Peyer's patch (tissue), 4 donors: Measurements from ENCODE around the gene PLA2G12A. TPM values are rescaled to one million over a fixed set of nuclear protein-coding genes. Genes with fewer than 3 reads are reported as not detected.

Source experiments
- DNase-seq, 3 donors: peaks; one replicate each; pipeline ENCODE4 v3.0.0-alpha.2; 2017 to 2019
- H3K27ac ChIP-seq, 4 donors: fragments of 200-600 bp; sonication (generic); one replicate each; pipeline ENCODE4 v1.5.1; 2016 to 2019
- H3K27me3 ChIP-seq, 2 donors: fragments of 200-600 bp; sonication (generic); one replicate each; pipeline ENCODE4 v1.5.1; 2019
- H3K36me3 ChIP-seq, 3 donors: fragments of 200-600 bp; sonication (generic); one replicate each; pipeline ENCODE4 v1.5.1; 2016 to 2019
- H3K4me1 ChIP-seq, 4 donors: fragments of 200-600 bp; sonication (generic); one replicate each; pipeline ENCODE4 v1.5.1; 2016 to 2019
- H3K4me3 ChIP-seq, 4 donors: fragments of 200-600 bp; sonication (generic); 1 replicate in 3 of 4; 2 replicates in 1 of 4; pipeline ENCODE4 v1.5.1; 2016 to 2019; ENCODE audit warnings: mild to moderate bottlenecking in 1 of 4
- H3K9me3 ChIP-seq, 4 donors: fragments of 200-600 bp; sonication (generic); one replicate each; pipeline ENCODE4 v1.5.1; 2016 to 2019; ENCODE audit warnings: mild to moderate bottlenecking in 1 of 4
- CTCF ChIP-seq, 6 experiments: fragments of 450-650 bp in 4 of 6; fragments of 200-600 bp in 2 of 6; sonication (generic) in 1 of 6; IDR thresholded peaks; one replicate each; pipeline ENCODE4 v1.5.1; 2017 to 2019; ENCODE audit warnings: antibody characterized with exemption in 6 of 6, mild to moderate bottlenecking in 3 of 6, moderate library complexity in 1 of 6
- POLR2A ChIP-seq, 2 donors: fragments of 450-650 bp; IDR thresholded peaks; one replicate each; pipeline ENCODE4 v1.5.1; 2017; ENCODE audit warnings: antibody characterized with exemption in 2 of 2, mild to moderate bottlenecking in 2 of 2, moderate library complexity in 2 of 2
- total RNA-seq, 4 donors: library from RNA; depleted of rRNA; stranded (reverse); fragments of >200 nt; gene quantifications; one replicate each; pipeline ENCODE4 v1.1.0, GENCODE V29; 2016

PLA2G12A gene
- 10 to 100 TPM; 14.9 to 37.0 (median 28.4) TPM for total RNA-seq

GRCh38 chr4:109729718-109730618 lies at the start of gene PLA2G12A:
TSS of gene PLA2G12A (minus strand) at chr4:109730070. CDS start at chr4:109729809, 261 bp downstream.
- no peaks in the 10 kb centered on the region for H3K27me3 ChIP-seq
- TF ChIP-seq CTCF (IDR thresholded peaks at IDR 0.05) (peak in 2 of 6 experiments; percentile 5 to 24), POLR2A (IDR thresholded peaks at IDR 0.05) (peak; percentile 76 to 85)
- peaks cover 0 to 13% (median 0%) of the 10 kb centered on the region in 4 donors for H3K4me1 ChIP-seq
- H3K4me3 ChIP-seq, result peak within 1 kb of the TSS; percentile 71 to 86 (median 76)
- H3K9me3 ChIP-seq, result no peaks in the 10 kb centered on the region
- peaks cover 0 to 5% (median 0%) of the 10 kb centered on the region in 3 donors for H3K36me3 ChIP-seq
- peak; percentile 74 to 93 (median 92) for DNase-seq
- peak within 1 kb of the TSS; percentile 77 to 93 (median 86) for H3K27ac ChIP-seq

- Histone ChIP-seq H3K27ac (no peak overlapping the region), H3K4me1 (no peaks in the 10 kb centered on the region), H3K27me3 (no peaks in the 10 kb centered on the region), H3K4me3 (no peak overlapping the region), H3K9me3 (no peaks in the 10 kb centered on the region), H3K36me3 (no peaks in the 10 kb centered on the region)
- no peak for TF ChIP-seq POLR2A (IDR thresholded peaks at IDR 0.05)
- no peak for TF ChIP-seq CTCF (IDR thresholded peaks at IDR 0.05)
- no peak for DNase-seq
These were observed 35.0 kb upstream of the PLA2G12A start for GRCh38 chr4:109764789-109765402.

GRCh38 chr4:109764376-109764775 lies 34.5 kb upstream of the PLA2G12A start:
- TF ChIP-seq CTCF (IDR thresholded peaks at IDR 0.05) (no peak), POLR2A (IDR thresholded peaks at IDR 0.05) (no peak)
- no peaks in the 10 kb centered on the region for H3K36me3 ChIP-seq
- H3K27ac ChIP-seq, result no peak overlapping the region
- no peaks in the 10 kb centered on the region for H3K27me3 ChIP-seq
- no peaks in the 10 kb centered on the region for H3K4me1 ChIP-seq
- no peak for DNase-seq
- H3K4me3 ChIP-seq, result no peak overlapping the region
- H3K9me3 ChIP-seq, result no peaks in the 10 kb centered on the region

GRCh38 chr4:109760682-109761081 lies 30.8 kb upstream of the PLA2G12A start:
- Histone ChIP-seq H3K36me3 (no peaks in the 10 kb centered on the region), H3K4me3 (no peak overlapping the region), H3K4me1 (no peaks in the 10 kb centered on the region), H3K9me3 (no peaks in the 10 kb centered on the region), H3K27me3 (no peaks in the 10 kb centered on the region), H3K27ac (no peak overlapping the region)
- TF ChIP-seq CTCF (IDR thresholded peaks at IDR 0.05) (no peak), POLR2A (IDR thresholded peaks at IDR 0.05) (no peak)
- no peak for DNase-seq

GRCh38 chr4:109755656-109756055 lies 25.8 kb upstream of the PLA2G12A start:
- H3K9me3 ChIP-seq, result no peaks in the 10 kb centered on the region
- no peak overlapping the region for H3K4me3 ChIP-seq
- H3K27ac ChIP-seq, result no peak overlapping the region
- no peaks in the 10 kb centered on the region for H3K4me1 ChIP-seq
- DNase-seq, result no peak
- H3K36me3 ChIP-seq, result no peaks in the 10 kb centered on the region
- no peaks in the 10 kb centered on the region for H3K27me3 ChIP-seq
- no peak for TF ChIP-seq CTCF (IDR thresholded peaks at IDR 0.05)
- no peak for TF ChIP-seq POLR2A (IDR thresholded peaks at IDR 0.05)
